ENCODE data around the gene FHOD1. TPM values are rescaled to one million over a fixed set of nuclear protein-coding genes. Genes with fewer than 3 reads are reported as not detected.
A peak's percentile ranks its signal among the peaks of the same experiment; 100 is the strongest.

The FHOD1 gene
- total and polyA plus RNA-seq, 10 of the 15 experiments (the other 5 are each of a cell fraction or from before 2014, with no cell fraction given) = 8.9 to 65.7 (median 18.1) TPM

- TF ChIP-seq ZNF592 (IDR thresholded peaks at IDR 0.05) (peak; percentile 79; the same call in 1 of the 2 replicates), JUND (IDR thresholded peaks at IDR 0.05; ENCODE audit: low read depth, low read length) (no peak), RUNX3 (IDR thresholded peaks at IDR 0.05; ENCODE audit: low read length) (no peak), NBN (IDR thresholded peaks at IDR 0.05) (no peak), DPF2 (IDR thresholded peaks at IDR 0.05) (peak; percentile 75), NFIC (IDR thresholded peaks at IDR 0.05; ENCODE audit: low read depth, low read length) (no peak), ZBTB40 (IDR thresholded peaks at IDR 0.05; ENCODE audit: borderline replicate concordance) (no peak), ESRRA (IDR thresholded peaks at IDR 0.05; ENCODE audit: low read length) (no peak), IKZF1 (conservative IDR thresholded peaks at IDR 0.05) (peak; percentile 97), SMAD1 (IDR thresholded peaks at IDR 0.05; ENCODE audit: low read depth, partially characterized antibody) (no peak), SREBF2 (IDR thresholded peaks at IDR 0.05; ENCODE audit: low read length) (no peak), GATAD2B (conservative IDR thresholded peaks at IDR 0.05; ENCODE audit: low read depth) (peak; percentile 88), RBBP5 (conservative IDR thresholded peaks at IDR 0.05) (no peak), KLF5 (IDR thresholded peaks at IDR 0.05; ENCODE audit: partially characterized antibody) (no peak), PAX8 (IDR thresholded peaks at IDR 0.05) (no peak), NFXL1 (IDR thresholded peaks at IDR 0.05; ENCODE audit: borderline replicate concordance) (no peak), CUX1 (IDR thresholded peaks at IDR 0.05; ENCODE audit: insufficient replicate concordance, low read depth, low read length) (no peak), POLR2A (IDR thresholded peaks at IDR 0.05; ENCODE audit: low read depth, low read length) (peak; percentile 67; the same call in 1 of the 2 replicates)
These were observed 32.2 kb upstream of the FHOD1 start, which contains the start of gene PLEKHG4 (continued) for GRCh38 chr16:67279296-67280089.

Data from GM12878 (cell line).